HG03175 (cell line): ENCODE data around the gene HOTAIR.
A peak's percentile ranks its signal among the peaks of the same experiment; 100 is the strongest.

Experiments used
- ATAC-seq: cut with Tn5 transposase; IDR thresholded peaks from one replicate; pipeline ENCODE4 v1.9.1; 2021; ENCODE audit warnings: mild to moderate bottlenecking, moderate library complexity; ENCODE audit not compliant: unreplicated experiment

Gene HOTAIR

GRCh38 chr12:54011665-54012532, 37.1 kb upstream of the HOTAIR start:
- no peak for ATAC-seq

DNA sequence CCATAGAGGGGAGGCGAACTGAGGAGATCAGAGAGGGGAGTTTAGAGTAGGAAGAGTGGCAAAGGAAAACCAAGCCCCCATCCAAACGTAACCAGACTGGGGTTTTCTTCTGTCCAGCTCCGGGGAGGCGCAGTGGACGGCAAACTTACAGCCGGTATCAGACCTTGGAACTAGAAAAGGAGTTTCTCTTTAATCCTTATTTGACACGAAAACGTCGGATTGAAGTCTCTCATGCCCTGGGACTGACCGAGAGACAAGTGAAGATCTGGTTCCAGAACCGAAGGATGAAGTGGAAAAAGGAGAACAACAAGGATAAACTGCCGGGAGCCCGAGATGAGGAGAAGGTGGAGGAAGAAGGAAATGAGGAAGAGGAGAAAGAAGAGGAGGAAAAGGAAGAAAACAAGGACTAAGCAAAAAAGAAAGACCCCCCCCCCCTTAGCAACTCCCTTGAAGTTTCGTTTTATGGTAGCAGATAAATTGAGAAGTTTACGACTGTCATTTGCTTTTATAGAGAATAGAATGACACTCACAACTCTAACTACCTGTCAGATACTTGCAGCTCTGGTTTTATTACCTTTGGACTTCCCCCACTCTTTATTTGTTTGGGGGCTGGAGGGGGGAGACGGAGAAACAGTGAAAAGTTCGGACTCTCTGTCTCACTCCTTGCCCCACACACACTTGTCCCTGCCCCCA, 36.4 kb upstream of the HOTAIR start:
- ATAC-seq, result no peak

GRCh38 chr12:54010053-54010971, 35.6 kb upstream of the HOTAIR start:
- ATAC-seq, result no peak

DNA sequence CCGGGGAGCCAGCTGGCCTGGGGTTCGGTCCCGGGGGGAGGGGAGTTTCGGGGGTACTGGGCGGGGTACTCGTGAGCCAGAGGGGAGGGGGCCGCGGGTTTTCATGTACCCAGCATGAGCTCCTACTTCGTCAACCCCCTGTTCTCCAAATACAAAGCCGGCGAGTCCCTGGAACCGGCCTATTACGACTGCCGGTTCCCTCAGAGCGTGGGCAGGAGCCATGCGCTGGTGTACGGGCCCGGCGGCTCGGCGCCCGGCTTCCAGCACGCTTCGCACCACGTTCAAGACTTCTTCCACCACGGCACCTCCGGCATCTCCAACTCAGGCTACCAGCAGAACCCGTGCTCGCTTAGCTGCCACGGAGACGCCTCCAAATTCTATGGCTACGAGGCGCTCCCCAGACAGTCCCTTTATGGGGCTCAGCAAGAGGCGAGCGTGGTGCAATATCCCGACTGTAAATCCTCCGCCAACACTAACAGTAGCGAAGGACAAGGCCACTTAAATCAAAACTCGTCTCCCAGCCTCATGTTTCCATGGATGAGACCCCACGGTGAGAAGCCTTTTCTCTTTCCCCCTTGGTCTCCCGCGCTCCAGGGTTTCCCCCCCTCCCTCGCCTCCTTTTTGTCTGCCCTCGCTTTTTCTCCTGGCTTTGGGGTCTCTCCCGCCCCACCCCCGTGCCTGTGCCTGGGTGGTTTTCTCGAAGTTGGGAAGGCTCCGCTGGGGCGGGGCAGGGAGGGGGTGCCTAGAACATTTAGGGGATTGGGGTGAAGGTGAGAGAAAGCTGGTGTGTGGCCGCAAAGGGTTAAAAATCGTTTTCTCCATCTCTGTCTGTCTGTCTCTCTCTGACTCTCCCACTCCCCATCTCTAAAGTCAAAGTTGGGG, 34.7 kb upstream of the HOTAIR start:
- ATAC-seq, result no peak

- no peak for ATAC-seq
These were observed 33.5 kb upstream of the HOTAIR start for GRCh38 chr12:54008260-54008552.

- no peak for ATAC-seq
These were observed 32.9 kb upstream of the HOTAIR start for GRCh38 chr12:54007538-54008259.

DNA sequence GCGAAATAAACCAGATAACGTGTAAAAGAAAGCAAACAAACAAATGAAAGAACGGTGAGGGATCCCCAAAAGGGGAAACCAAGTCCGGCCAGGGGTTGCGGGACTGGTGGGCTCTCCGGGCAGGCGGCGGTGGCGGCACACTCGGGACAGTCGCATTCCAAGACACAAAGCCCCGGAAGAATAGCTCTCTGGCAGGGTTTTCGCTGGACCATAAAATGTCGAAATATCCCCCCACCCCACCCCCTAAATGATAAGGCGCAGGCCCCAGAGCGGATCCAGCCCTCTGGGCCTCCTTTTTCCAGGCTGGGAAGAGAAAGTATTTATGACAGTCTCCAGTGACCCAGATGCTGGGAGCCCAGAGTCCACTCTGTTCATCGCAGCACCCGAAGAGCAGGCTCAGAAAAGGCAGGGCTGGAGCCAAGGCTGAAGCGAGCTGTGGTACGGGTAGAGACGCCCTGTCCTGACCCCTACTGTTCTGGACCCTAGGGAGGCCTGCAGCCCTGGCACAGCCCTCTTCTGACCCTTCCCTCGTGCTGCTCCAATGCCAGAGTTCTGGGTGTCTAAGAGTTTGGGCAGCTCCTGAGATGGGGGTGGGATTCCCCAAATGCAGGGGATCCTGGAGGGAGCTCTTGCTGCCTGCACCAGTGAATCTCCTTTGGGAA, 31.9 kb upstream of the HOTAIR start:
- ATAC-seq, result no peak

GRCh38 chr12:54005853-54006558, 31.3 kb upstream of the HOTAIR start:
- peak; percentile 57 for ATAC-seq

DNA sequence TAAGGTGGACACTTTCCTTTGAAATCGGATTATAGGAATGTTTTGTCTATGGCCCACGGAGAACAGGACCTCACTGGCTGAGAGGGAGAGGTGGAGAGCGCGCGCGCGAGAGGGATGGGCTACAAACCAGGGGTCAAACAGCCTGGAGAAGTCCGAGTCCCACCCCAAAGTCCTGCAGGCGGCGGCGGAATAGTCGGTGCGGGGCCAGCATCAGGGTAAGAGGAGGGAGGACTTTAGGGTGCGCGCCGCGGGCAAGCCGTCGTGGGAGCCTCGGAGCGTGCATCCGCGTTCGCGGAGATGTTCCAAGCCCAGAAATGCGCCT, 30.7 kb upstream of the HOTAIR start:
- no peak for ATAC-seq

- ATAC-seq, result no peak
These were observed 30.2 kb upstream of the HOTAIR start for GRCh38 chr12:54004841-54005530.

- no peak for ATAC-seq
These were observed 29.5 kb upstream of the HOTAIR start for GRCh38 chr12:54004063-54004840.

DNA sequence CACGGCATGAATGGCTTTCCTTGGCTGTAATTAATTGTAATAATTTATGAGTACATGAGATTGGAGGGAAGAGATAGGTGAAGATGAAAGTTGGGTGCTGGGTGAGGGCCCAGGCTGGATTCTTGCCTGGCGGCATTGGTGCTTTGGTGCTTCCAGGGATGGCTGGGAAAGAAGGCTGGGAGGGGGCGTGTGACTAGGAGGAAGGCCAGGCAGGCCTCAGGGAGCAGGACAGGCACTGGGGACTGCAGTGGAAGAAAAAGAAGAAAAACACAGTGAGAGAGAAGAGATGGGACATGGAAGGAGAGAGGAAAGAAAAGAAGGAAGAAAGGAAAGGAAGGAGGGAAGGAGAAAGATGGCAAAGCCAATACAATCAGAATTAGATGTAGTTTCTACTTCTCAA, 28.9 kb upstream of the HOTAIR start:
- no peak for ATAC-seq

GRCh38 chr12:54002915-54003389, 28.2 kb upstream of the HOTAIR start:
- no peak for ATAC-seq

DNA sequence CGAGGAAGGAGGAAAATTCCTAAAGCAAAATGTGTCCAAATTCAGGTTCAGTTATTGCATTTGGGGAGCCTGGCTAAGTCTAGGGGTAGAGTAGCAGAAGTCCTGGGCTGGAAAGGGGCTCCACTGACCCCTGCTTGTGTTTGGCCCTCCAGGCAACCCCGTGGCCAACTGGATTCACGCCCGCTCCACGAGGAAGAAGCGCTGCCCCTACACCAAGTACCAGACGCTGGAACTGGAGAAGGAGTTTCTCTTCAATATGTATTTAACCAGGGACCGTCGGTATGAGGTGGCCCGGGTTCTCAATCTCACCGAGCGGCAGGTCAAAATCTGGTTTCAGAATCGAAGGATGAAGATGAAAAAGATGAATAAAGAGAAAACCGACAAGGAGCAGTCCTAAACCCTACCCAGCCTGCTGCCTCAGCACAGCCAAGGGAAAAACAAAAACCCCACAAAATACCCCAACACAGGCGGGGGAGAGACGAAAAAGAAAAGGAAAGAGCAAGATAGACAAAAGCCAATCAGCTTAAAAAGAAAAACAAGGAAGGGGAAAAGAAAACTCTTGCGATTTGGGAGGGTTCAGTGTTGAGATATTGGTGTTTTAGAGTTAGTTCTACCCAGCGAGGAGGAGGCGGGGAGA, 27.6 kb upstream of the HOTAIR start:
- ATAC-seq, result no peak

DNA sequence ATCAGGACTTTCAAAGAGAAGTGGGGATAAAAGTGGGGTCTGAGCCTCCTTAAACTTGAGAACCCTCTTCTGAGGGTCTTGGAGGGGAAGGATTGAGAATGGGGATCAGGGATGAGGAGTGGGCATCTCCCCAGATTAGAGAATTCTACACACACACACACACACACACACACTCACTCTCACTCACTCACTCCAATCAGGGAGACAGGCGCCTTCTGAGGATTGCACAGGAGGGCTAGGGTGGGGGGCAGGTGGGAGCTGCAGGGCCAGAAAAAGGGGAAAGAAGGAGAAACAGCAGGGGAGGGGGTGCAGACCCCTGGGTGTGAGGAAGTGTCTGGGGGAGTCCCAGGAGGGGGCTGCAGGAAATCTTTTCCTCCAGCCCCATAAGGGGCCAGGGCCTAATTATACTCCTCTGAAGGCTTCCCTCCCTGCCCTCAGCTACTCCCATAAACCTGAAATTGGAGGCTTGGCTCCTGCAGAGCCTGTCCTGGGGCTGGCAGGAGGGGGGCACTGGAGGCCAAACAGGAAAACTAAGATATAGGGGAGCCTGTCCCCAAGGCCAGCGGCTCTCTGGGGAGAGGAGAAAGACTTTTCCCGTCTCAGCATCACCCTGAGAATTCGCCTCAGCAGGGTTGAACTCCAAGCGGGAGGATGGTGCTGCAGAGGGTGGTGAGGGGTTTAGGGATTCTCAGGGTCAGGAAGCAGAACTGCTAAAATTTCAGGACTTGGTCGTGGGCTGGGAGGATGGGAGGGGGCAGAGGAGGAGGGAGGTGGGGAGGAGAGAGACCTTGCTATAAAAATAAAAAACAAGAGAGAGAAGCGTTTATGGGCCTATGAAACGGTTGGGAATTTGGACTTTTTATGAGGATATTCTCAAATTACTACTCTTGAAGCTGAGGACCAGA, 26.8 kb upstream of the HOTAIR start:
- no peak for ATAC-seq
